ENCODE measurements around the gene UHRF1. TPM values are rescaled to one million over a fixed set of nuclear protein-coding genes. Genes with fewer than 3 reads are reported as not detected.

The UHRF1 gene
- total RNA-seq, 1 donor from 2014 or later, result 63.5 TPM

DNA sequence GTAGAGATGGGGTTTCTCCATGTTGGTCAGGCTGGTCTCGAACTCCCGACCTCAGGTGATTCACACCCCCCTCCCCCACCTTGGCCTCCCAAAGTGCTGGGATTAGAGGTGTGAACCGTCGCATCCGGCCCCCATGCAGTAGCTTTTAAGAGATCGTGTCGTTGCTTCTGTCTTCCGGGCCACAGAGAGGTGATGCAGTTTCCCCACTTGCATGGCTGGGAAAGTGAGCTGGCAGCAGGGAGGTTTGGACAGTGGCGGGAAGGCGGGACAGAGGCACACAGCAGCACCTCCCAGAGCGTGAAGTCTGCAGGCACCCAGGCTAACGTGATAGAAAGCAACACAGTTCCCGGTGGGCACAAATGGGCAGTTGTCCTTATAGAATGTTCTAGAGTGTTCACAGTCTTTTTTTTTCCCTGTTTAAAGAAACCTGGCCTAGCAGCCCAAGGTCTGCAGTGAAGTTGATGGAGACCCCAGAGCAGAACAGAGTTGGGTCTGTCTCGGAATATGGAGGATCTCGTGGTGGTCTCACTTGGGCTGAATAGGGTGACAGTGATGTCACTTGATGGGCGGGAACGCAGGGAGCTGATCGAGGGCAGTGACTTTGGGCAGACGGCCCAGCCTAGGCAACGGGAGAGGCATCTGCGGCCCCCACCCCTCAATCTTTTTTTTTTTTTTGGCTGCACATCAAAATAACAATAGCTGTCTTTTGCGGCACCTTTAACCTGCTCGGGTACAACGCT, 4.9 kb downstream of the UHRF1 start:
- TF ChIP-seq, protein P1, sequence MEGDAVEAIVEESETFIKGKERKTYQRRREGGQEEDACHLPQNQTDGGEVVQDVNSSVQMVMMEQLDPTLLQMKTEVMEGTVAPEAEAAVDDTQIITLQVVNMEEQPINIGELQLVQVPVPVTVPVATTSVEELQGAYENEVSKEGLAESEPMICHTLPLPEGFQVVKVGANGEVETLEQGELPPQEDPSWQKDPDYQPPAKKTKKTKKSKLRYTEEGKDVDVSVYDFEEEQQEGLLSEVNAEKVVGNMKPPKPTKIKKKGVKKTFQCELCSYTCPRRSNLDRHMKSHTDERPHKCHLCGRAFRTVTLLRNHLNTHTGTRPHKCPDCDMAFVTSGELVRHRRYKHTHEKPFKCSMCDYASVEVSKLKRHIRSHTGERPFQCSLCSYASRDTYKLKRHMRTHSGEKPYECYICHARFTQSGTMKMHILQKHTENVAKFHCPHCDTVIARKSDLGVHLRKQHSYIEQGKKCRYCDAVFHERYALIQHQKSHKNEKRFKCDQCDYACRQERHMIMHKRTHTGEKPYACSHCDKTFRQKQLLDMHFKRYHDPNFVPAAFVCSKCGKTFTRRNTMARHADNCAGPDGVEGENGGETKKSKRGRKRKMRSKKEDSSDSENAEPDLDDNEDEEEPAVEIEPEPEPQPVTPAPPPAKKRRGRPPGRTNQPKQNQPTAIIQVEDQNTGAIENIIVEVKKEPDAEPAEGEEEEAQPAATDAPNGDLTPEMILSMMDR (IDR thresholded peaks at IDR 0.05; ENCODE audit: unreplicated experiment), result no peak
- no peaks in the 10 kb centered on the region for H3K9me3 Mint-ChIP-seq (ENCODE audit: low read depth)
- H3K36me3 Mint-ChIP-seq (ENCODE audit: insufficient read depth), result peaks cover 5% of the 10 kb centered on the region
- H3K27me3 Mint-ChIP-seq, result no peaks in the 10 kb centered on the region
- peaks cover 12% of the 10 kb centered on the region for H3K4me1 Mint-ChIP-seq (ENCODE audit: low read depth)
- H3K27ac Mint-ChIP-seq, result peak overlapping the region; percentile 19
- DNase-seq (ENCODE audit: low spot score, unreplicated experiment), result no peak
- H3K4me3 Mint-ChIP-seq (ENCODE audit: low read depth), result no peak overlapping the region

DNA sequence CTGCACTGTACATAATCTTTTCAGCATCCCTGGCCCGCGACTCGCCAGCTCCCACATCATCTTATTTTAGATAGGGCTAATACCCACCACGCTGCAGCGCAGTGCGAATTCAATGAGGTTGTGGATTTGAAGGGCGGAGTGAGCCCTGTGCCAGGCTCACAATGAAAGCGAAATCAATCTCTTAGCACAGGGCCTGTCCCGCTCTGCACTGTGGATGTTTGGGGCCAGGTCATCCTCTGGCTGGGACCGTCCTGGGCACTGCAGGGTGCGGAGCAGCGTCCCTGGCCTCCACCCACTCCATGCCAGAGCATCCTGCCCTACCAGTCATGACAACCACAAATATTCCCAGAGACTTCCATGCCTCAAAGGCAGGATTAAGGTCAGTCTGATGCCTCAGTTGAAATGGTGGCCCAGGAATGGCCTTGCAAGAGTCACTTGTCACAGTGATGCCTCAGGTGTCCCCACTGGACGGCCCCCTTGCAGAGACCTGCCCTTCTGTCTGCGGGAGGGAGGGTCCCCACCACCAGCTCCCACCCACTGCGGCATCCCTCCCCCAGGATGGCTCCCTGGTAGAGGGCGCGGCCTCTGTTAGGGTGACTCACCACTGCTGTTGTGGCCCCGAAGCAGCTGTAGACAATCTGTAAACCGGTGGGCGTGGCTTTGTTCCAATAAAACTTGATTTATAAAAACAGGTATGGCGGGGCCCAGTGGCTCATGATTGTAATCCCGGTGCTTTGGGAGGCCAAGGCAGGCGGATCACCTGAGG, 5.6 kb downstream of the UHRF1 start:
- no peaks in the 10 kb centered on the region for H3K27me3 Mint-ChIP-seq
- no peak overlapping the region for H3K27ac Mint-ChIP-seq
- H3K4me3 Mint-ChIP-seq (ENCODE audit: low read depth), result no peak overlapping the region
- TF ChIP-seq, protein P1 (IDR thresholded peaks at IDR 0.05; ENCODE audit: unreplicated experiment), result no peak
- no peak for DNase-seq (ENCODE audit: low spot score, unreplicated experiment)
- peaks cover 12% of the 10 kb centered on the region for H3K4me1 Mint-ChIP-seq (ENCODE audit: low read depth)
- H3K9me3 Mint-ChIP-seq (ENCODE audit: low read depth), result no peaks in the 10 kb centered on the region
- peaks cover 7% of the 10 kb centered on the region for H3K36me3 Mint-ChIP-seq (ENCODE audit: insufficient read depth)

DNA sequence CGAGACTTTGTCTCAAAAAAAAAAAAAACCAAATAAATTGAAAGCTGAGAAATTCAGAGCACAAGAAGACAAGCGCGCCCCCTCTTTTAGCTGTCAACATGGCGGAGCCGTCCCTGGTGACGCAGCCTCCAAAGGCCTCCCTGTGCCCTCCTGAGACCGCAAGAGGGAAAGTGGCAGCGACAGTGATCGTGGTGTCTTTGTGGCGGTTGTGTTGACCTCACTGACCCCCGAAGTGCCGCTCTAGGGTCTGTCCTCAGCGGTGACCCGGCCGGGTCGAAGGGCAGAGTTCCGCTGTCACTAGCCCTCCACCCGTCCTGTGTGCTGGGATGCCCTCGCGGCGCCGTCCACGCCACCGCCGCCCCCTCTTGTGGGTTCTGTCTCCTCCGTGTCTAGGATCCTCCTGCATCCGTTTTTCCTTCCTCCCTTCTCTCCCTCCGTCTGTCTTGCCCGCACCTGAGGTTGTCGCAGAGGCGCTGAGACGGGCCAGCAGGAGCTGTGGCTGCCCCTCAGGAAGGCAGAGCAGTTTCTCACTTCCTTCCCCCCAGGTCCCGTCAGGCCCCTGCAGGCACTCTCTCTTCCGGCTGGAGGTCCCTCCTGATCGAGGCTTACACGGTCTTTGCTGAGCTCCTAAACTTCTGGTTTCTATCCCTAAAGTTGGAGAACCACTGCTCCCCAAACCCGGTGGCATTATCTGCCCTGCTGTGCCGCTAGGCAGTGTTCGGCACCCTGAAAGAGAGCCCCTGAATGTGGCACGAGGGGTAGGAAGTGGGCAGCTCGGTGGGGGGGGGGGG, 7.2 kb downstream of the UHRF1 start:
- no peak overlapping the region for H3K4me3 Mint-ChIP-seq (ENCODE audit: low read depth)

DNA sequence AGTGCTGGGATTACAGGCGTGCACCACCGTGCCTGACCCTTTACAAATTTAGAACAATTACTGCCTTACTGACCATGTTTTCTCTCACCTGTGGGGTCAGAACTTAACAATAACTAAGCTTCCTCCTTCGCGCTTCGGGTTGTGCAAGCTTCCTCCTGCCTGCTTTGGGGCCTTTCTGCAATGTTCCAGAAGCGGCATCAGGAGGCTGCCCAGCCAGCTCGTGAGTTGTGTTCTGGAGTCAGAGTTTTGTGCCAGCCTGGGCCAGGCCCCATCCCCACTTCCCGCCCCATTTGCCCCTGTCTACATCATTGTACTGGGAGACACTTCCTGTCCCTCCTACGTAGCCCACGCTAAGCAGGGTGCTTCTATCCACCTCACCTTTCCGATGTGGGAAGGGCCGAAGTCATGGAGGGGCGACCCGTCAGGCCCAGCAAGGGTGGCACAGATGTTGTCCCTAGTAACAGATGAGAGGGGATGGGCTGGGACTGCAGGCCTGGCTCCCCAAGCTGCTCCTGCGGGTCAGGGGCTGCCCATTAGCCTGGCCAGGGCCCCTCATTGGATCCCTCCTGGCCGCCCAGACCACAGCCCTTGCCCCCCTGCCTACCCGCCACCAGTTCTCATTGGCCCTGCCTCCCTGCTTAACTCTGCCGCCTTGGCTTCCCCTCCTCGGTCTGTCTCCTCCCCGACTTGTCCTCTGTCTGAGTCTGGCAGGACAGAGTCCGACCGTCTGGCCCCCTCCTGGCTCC, 13.4 kb downstream of the UHRF1 start:
- no peak for DNase-seq (ENCODE audit: low spot score, unreplicated experiment)

More for the DNA sequence above, 7.2 kb downstream of the UHRF1 start:
- Mint-ChIP-seq H3K36me3 (ENCODE audit: insufficient read depth) (peaks cover 11% of the 10 kb centered on the region), H3K9me3 (ENCODE audit: low read depth) (no peaks in the 10 kb centered on the region), H3K4me1 (ENCODE audit: low read depth) (peaks cover 9% of the 10 kb centered on the region), H3K27me3 (no peaks in the 10 kb centered on the region), H3K27ac (peak overlapping the region; percentile 72)
- TF ChIP-seq, protein P1 (IDR thresholded peaks at IDR 0.05; ENCODE audit: unreplicated experiment), result no peak
- DNase-seq (ENCODE audit: low spot score, unreplicated experiment), result no peak

More for the DNA sequence above, 13.4 kb downstream of the UHRF1 start:
- Mint-ChIP-seq H3K4me3 (ENCODE audit: low read depth) (no peak overlapping the region), H3K27me3 (no peaks in the 10 kb centered on the region), H3K9me3 (ENCODE audit: low read depth) (no peaks in the 10 kb centered on the region), H3K4me1 (ENCODE audit: low read depth) (no peaks in the 10 kb centered on the region), H3K27ac (peak overlapping the region; percentile 62), H3K36me3 (ENCODE audit: insufficient read depth) (peaks cover 9% of the 10 kb centered on the region)
- TF ChIP-seq, protein P1 (IDR thresholded peaks at IDR 0.05; ENCODE audit: unreplicated experiment), result no peak

Data from progenitor cell of endocrine pancreas (in vitro differentiated cells).